GM18520 (cell line): ENCODE results near the gene ANKRD55.
"Not testable (repeated sequence)": the region's sequence is repeated elsewhere in the genome, so short reads cannot be mapped to it uniquely, and the experiment has no call there.

ENCODE experiments used
- ATAC-seq: cut with Tn5 transposase; IDR thresholded peaks from one replicate; pipeline ENCODE4 v1.9.1; 2021; ENCODE audit not compliant: unreplicated experiment

ANKRD55 gene

GRCh38 chr5:56233230-56233629, at the start of gene ANKRD55:
ANKRD55 (minus strand) TSS chr5:56233330; CDS start chr5:56232913, 417 bp downstream.
- no peak for ATAC-seq

GRCh38 chr5:56282216-56282615, 49.1 kb upstream of the ANKRD55 start:
- no peak for ATAC-seq

GRCh38 chr5:56281489-56282165, 48.5 kb upstream of the ANKRD55 start:
- ATAC-seq, result no peak

GRCh38 chr5:56279979-56280378, 46.8 kb upstream of the ANKRD55 start:
- ATAC-seq, result no peak

- no peak for ATAC-seq
Measured at GRCh38 chr5:56279291-56279690, 46.2 kb upstream of the ANKRD55 start.

- no peak for ATAC-seq
Measured at GRCh38 chr5:56278335-56278753, 45.2 kb upstream of the ANKRD55 start.

GRCh38 chr5:56277573-56277972, 44.4 kb upstream of the ANKRD55 start:
- no peak for ATAC-seq

GRCh38 chr5:56273376-56273955, 40.3 kb upstream of the ANKRD55 start:
- ATAC-seq, result no peak

GRCh38 chr5:56272765-56273164, 39.6 kb upstream of the ANKRD55 start:
- ATAC-seq, result no peak

- peak; percentile 74 for ATAC-seq
Measured at GRCh38 chr5:56270568-56271392, 37.6 kb upstream of the ANKRD55 start.

GRCh38 chr5:56270058-56270457, 36.9 kb upstream of the ANKRD55 start:
- ATAC-seq, result no peak

- no peak for ATAC-seq
Measured at GRCh38 chr5:56269216-56269927, 36.2 kb upstream of the ANKRD55 start.

GRCh38 chr5:56268707-56269106, 35.6 kb upstream of the ANKRD55 start:
- ATAC-seq, result not testable (repeated sequence)

- ATAC-seq, result no peak
Measured at GRCh38 chr5:56267856-56268255, 34.7 kb upstream of the ANKRD55 start.

- ATAC-seq, result no peak
Measured at GRCh38 chr5:56264417-56265025, 31.4 kb upstream of the ANKRD55 start.

- ATAC-seq, result no peak
Measured at GRCh38 chr5:56262279-56262678, 29.1 kb upstream of the ANKRD55 start.

GRCh38 chr5:56259002-56259511, 25.9 kb upstream of the ANKRD55 start:
- ATAC-seq, result peak; percentile 53

- not testable (repeated sequence) for ATAC-seq
Measured at GRCh38 chr5:56257763-56258529, 24.8 kb upstream of the ANKRD55 start.

- ATAC-seq, result no peak
Measured at GRCh38 chr5:56257010-56257409, 23.9 kb upstream of the ANKRD55 start.

GRCh38 chr5:56255502-56255901, 22.4 kb upstream of the ANKRD55 start:
- ATAC-seq, result no peak
